ENCODE measurements around the gene CHL1.
A peak's percentile ranks its signal among the peaks of the same experiment; 100 is the strongest.

Gene CHL1

DNA sequence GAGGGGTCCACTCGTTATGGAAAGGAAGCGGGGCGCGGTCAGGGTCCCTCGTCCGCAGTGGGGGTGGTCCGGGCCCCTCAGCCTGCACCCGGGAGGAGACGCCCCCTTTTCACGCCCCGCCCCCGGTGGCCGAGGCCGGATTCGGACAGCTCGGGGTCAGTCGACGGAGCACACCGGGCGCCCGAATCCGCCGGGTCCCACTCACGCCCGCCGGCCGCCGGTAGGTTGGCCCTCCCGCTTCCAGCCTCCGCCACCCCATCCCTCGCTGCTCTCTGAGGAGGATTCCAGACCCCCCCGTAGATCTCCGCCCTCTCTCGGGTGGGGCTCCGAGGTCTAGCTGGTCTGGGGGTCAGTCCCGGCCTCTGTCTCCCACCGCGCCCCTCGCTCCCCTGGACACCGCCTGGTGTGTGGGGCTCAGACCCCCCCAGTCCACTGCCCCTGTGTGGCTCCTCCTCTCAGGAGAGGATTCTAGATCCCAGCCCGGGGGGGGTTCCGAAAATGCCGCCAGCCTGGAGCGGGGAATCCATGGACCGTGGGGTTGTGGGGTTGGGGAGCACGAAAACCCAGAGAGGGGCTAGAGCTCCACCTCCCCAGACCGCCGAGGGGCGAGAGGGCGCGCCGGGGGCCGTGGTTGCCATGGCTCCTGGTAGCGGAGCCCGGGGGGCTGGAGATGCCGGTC lies 725 bp downstream of the CHL1 start:
- Histone ChIP-seq H3K9me3 (ENCODE audit: low read length) (no peaks in the 10 kb centered on the region), H3K36me3 (ENCODE audit: insufficient read depth, low read length) (no peaks in the 10 kb centered on the region), H3K27me3 (ENCODE audit: insufficient read depth, low read length) (peaks cover 20% of the 10 kb centered on the region)

DNA sequence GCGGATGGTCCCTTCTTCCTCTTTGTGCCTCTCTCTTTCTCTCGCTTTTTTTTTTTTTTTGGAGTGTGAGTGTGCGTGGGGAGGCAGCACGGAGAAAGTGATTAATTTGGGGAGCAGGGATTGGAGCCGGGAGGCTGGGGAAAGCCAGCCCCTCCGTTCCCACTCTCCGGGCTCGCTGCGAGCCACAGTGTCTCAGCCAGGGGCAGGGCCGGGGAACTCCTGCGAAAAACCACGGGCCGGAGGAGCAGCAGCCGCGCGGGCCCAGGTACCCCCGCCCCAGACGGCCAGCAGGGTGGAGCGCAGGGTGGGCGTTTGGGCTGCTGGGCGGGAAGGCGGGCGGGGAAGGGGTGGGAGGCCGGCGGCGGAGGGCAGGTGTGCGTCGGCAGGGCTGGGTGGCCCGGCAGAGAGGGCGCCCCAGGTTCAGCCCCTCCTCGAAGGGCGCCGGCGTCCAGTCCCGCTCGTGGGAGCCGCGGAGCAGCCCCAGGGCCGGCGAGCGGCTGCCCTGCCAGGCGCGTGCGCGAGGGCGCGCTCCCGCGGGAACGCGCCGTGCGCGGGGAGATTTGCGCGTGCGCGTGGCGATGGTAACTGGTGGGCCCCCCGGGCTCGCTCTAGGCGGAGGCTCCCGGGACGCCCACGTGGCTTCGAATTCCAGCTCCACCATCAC lies 1.4 kb downstream of the CHL1 start:
- H3K36me3 ChIP-seq (ENCODE audit: insufficient read depth, low read length): no peaks in the 10 kb centered on the region
- H3K4me1 ChIP-seq (ENCODE audit: insufficient read depth, low read length): no peaks in the 10 kb centered on the region
- H2AFZ ChIP-seq (ENCODE audit: low read depth, low read length): peak overlapping the region; percentile 54
- H3K4me3 ChIP-seq (ENCODE audit: low read length): peak overlapping the region; percentile 42
- H3K27me3 ChIP-seq (ENCODE audit: insufficient read depth, low read length): peaks cover 20% of the 10 kb centered on the region
- H3K9me3 ChIP-seq (ENCODE audit: low read length): no peaks in the 10 kb centered on the region

More for the DNA sequence above, 725 bp downstream of the CHL1 start:
- Histone ChIP-seq H3K4me3 (ENCODE audit: low read length) (peak overlapping the region; percentile 42), H3K4me1 (ENCODE audit: insufficient read depth, low read length) (no peaks in the 10 kb centered on the region), H2AFZ (ENCODE audit: low read depth, low read length) (peak overlapping the region; percentile 54)

DNA sequence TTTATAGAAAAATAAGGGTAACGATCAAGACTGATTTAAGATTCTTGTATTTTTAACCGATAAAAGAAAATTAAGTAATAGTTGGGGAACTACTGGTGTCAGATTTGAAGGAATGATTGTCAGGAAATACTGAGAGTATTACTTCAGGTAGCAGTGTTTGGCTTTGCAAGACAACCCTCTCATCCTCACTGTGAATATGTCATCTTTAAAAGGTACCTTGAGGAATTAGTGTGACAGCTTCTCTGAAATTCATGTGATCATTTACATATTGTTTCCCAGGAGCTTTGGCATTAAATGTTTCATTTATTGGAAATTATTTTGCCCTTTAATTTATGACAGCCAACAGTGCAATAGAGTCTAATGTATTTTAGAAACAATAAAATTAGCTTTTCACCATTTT lies 3.3 kb downstream of the CHL1 start:
- Histone ChIP-seq H3K27me3 (ENCODE audit: insufficient read depth, low read length) (peaks cover 18% of the 10 kb centered on the region), H3K4me3 (ENCODE audit: low read length) (no peak overlapping the region)

GRCh38 chr3:200758-201325 lies 4.3 kb downstream of the CHL1 start:
- no peaks in the 10 kb centered on the region for H3K36me3 ChIP-seq (ENCODE audit: insufficient read depth, low read length)
- no peaks in the 10 kb centered on the region for H3K4me1 ChIP-seq (ENCODE audit: insufficient read depth, low read length)
- H3K9me3 ChIP-seq (ENCODE audit: low read length): no peaks in the 10 kb centered on the region
- H2AFZ ChIP-seq (ENCODE audit: low read depth, low read length): no peak overlapping the region
- H3K27me3 ChIP-seq (ENCODE audit: insufficient read depth, low read length): peaks cover 12% of the 10 kb centered on the region
- H3K4me3 ChIP-seq (ENCODE audit: low read length): no peak overlapping the region

More for the DNA sequence above, 3.3 kb downstream of the CHL1 start:
- no peaks in the 10 kb centered on the region for H3K4me1 ChIP-seq (ENCODE audit: insufficient read depth, low read length)
- no peak overlapping the region for H2AFZ ChIP-seq (ENCODE audit: low read depth, low read length)
- H3K36me3 ChIP-seq (ENCODE audit: insufficient read depth, low read length): no peaks in the 10 kb centered on the region
- no peaks in the 10 kb centered on the region for H3K9me3 ChIP-seq (ENCODE audit: low read length)

DNA sequence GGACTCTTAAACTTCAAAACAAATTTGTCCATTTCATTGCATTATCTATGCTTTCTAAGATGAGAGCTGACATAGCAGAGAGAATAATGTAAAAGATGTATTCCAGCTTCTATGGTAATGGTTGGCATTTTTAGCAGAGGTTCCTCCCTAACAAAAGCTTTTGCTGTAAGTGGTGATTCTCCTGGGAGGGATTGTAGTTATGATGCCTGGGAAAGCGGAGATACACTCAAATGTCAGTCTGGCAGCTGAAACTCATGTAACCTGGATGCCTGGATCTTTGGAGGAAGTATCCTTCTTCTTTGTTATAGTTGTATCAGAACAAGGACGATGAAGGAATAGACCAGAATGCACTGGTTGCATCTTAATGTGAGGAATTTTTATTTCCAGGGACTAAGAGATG lies 7.5 kb downstream of the CHL1 start:
- Histone ChIP-seq H3K4me1 (ENCODE audit: insufficient read depth, low read length) (no peaks in the 10 kb centered on the region), H3K4me3 (ENCODE audit: low read length) (no peak overlapping the region), H3K36me3 (ENCODE audit: insufficient read depth, low read length) (no peaks in the 10 kb centered on the region), H2AFZ (ENCODE audit: low read depth, low read length) (no peak overlapping the region), H3K27me3 (ENCODE audit: insufficient read depth, low read length) (peaks cover 2% of the 10 kb centered on the region), H3K9me3 (ENCODE audit: low read length) (no peaks in the 10 kb centered on the region)

- Histone ChIP-seq H3K9me3 (ENCODE audit: low read length) (no peaks in the 10 kb centered on the region), H3K4me3 (ENCODE audit: low read length) (no peak overlapping the region), H2AFZ (ENCODE audit: low read depth, low read length) (no peak overlapping the region), H3K36me3 (ENCODE audit: insufficient read depth, low read length) (no peaks in the 10 kb centered on the region), H3K27me3 (ENCODE audit: insufficient read depth, low read length) (no peaks in the 10 kb centered on the region), H3K4me1 (ENCODE audit: insufficient read depth, low read length) (peaks cover 5% of the 10 kb centered on the region)
Measured at GRCh38 chr3:207973-208372, 11.4 kb downstream of the CHL1 start.

DNA sequence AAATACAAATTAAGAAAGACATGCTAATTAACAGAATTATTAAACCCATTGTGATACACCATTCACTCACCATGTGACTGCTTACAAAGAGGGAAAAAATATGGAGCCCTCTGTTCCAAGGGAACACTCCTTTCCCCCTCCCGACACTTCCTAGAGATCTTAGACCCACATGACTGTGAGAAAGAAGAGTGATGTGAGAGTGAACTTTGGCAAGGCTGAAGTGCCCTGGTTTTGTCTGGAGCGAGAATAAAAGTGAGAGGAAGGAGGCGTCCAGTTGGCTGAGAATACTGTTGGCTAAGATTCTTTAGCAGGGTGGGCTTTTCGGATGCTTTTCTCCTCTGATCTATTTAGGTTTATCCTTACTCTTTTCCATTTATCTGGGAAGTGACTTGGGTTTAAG lies 14.1 kb downstream of the CHL1 start:
- Histone ChIP-seq H3K9me3 (ENCODE audit: low read length) (no peaks in the 10 kb centered on the region), H2AFZ (ENCODE audit: low read depth, low read length) (no peak overlapping the region), H3K27me3 (ENCODE audit: insufficient read depth, low read length) (no peaks in the 10 kb centered on the region), H3K36me3 (ENCODE audit: insufficient read depth, low read length) (no peaks in the 10 kb centered on the region), H3K4me1 (ENCODE audit: insufficient read depth, low read length) (peaks cover 5% of the 10 kb centered on the region), H3K4me3 (ENCODE audit: low read length) (no peak overlapping the region)

DNA sequence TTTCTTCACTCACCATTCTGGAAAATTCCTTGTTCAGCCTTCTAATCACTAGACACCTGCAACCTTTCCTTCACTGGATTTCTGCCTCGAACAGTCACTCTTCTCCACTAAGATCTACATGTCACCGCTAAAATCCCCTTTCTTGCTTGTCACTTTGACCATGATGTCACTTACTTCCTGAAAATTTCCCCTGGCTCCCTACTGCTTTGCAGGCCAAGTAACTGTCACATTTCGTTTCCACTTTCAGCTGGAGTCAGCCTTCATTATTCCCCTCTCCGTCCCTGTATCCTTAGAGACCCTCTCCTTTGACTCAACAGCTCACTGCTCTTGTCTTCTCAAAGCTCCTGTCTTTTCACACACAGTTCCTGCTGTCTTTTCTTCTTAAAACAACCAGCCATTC lies 15.9 kb downstream of the CHL1 start:
- peaks cover 5% of the 10 kb centered on the region for H3K4me1 ChIP-seq (ENCODE audit: insufficient read depth, low read length)
- no peak overlapping the region for H3K4me3 ChIP-seq (ENCODE audit: low read length)
- H2AFZ ChIP-seq (ENCODE audit: low read depth, low read length): no peak overlapping the region
- H3K9me3 ChIP-seq (ENCODE audit: low read length): no peaks in the 10 kb centered on the region
- no peaks in the 10 kb centered on the region for H3K27me3 ChIP-seq (ENCODE audit: insufficient read depth, low read length)
- no peaks in the 10 kb centered on the region for H3K36me3 ChIP-seq (ENCODE audit: insufficient read depth, low read length)

GRCh38 chr3:217099-217813 lies 20.7 kb downstream of the CHL1 start:
- H2AFZ ChIP-seq (ENCODE audit: low read depth, low read length): no peak overlapping the region
- H3K36me3 ChIP-seq (ENCODE audit: insufficient read depth, low read length): no peaks in the 10 kb centered on the region
- no peaks in the 10 kb centered on the region for H3K27me3 ChIP-seq (ENCODE audit: insufficient read depth, low read length)
- H3K4me1 ChIP-seq (ENCODE audit: insufficient read depth, low read length): peaks cover 4% of the 10 kb centered on the region
- no peaks in the 10 kb centered on the region for H3K9me3 ChIP-seq (ENCODE audit: low read length)
- no peak overlapping the region for H3K4me3 ChIP-seq (ENCODE audit: low read length)

DNA sequence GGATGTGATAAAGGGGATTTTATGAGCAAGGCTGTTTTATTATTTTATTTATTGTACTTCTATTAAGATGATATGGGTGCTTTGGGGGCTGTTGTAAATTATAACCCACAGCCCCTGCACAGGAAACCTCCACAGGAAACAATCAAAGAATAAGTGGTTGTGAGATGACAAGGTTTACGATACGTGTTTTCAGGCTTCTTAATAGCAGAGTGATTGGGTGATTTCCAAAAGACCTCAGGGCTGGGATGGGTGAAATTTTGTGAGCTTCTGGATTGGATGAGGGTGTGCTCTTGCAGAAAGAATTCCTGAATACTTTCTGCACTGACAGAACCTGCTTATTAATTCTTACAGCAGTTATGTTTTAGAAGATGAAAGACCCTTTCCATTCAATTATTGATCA lies 21.4 kb downstream of the CHL1 start:
- Histone ChIP-seq H2AFZ (ENCODE audit: low read depth, low read length) (no peak overlapping the region), H3K27me3 (ENCODE audit: insufficient read depth, low read length) (no peaks in the 10 kb centered on the region), H3K36me3 (ENCODE audit: insufficient read depth, low read length) (no peaks in the 10 kb centered on the region), H3K4me3 (ENCODE audit: low read length) (no peak overlapping the region), H3K9me3 (ENCODE audit: low read length) (no peaks in the 10 kb centered on the region), H3K4me1 (ENCODE audit: insufficient read depth, low read length) (no peaks in the 10 kb centered on the region)

DNA sequence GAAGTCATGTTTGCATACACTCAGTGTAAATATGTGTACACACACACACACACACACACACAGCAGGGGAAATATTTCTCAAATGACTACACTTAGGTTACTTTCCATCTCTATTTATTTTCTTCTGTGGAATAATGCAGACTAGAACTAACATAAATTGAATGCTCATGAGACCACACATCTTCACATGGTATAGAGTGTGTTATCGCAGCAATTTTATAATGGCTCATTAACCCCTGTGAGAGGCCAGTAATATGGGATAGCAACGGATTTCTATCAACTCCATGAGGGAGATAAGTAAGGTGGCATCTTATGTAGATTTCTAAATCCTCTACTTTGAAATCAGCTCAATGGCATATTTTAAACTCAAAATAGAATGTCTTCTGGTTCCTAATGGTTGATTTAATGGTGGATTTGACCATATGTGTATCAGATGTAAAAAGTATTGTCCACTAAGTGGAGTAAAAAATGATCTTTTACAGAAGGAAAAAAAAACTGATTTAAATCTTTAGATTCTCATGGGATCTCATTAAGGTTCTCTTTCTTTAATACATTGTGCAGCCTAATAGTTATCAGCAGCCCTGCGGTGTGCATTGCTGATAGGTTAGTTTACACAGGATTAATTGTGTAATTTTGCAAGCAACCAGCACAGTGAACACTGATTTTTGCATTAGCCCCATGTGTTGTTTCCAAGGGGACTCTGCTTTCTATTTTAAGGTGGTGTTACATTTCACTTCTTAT lies 32.0 kb downstream of the CHL1 start:
- H2AFZ ChIP-seq (ENCODE audit: low read depth, low read length): no peak overlapping the region
- no peaks in the 10 kb centered on the region for H3K36me3 ChIP-seq (ENCODE audit: insufficient read depth, low read length)
- no peaks in the 10 kb centered on the region for H3K4me1 ChIP-seq (ENCODE audit: insufficient read depth, low read length)
- H3K9me3 ChIP-seq (ENCODE audit: low read length): no peaks in the 10 kb centered on the region
- no peaks in the 10 kb centered on the region for H3K27me3 ChIP-seq (ENCODE audit: insufficient read depth, low read length)
- no peak overlapping the region for H3K4me3 ChIP-seq (ENCODE audit: low read length)

DNA sequence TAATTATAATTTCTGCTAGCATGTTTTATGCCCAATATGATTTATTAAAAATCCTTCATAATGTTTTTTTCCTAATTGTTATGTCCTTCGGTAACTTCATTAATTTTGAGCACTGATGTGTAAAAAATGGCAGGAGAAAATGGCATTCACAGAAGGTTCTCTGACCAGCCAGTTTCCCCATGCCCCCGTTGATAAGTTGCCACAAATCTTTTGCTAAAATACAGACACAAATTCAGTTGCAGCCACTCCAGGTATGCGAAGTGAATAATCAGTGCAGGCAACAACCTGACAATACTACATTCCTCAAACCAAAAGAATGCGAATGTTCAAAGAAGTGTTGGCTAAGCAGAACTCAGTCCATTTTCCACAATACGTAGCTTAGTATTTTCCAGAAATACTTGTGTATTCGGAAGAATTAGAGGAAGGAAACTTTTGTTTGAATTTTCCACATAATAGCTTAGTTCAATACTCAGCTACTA lies 32.7 kb downstream of the CHL1 start:
- Histone ChIP-seq H3K27me3 (ENCODE audit: insufficient read depth, low read length) (no peaks in the 10 kb centered on the region), H2AFZ (ENCODE audit: low read depth, low read length) (no peak overlapping the region), H3K4me1 (ENCODE audit: insufficient read depth, low read length) (no peaks in the 10 kb centered on the region), H3K4me3 (ENCODE audit: low read length) (no peak overlapping the region), H3K9me3 (ENCODE audit: low read length) (no peaks in the 10 kb centered on the region), H3K36me3 (ENCODE audit: insufficient read depth, low read length) (no peaks in the 10 kb centered on the region)

All from neuron (in vitro differentiated cells).